Thyroid gland (tissue), 4 donors: ENCODE measurements around the gene WNT4. TPM values are rescaled to one million over a fixed set of nuclear protein-coding genes. Genes with fewer than 3 reads are reported as not detected.

Source experiments
- DNase-seq, 2 donors: peaks; one replicate each; pipeline ENCODE4 v3.0.0-alpha.2; 2019
- H3K27ac ChIP-seq, 3 donors: fragments of 200-600 bp; sonication (generic); 1 replicate in 2 of 3; 2 replicates in 1 of 3; pipeline ENCODE4 v1.5.1; 2016 to 2019; ENCODE audit warnings: mild to moderate bottlenecking in 1 of 3, moderate library complexity in 1 of 3
- H3K27me3 ChIP-seq: fragments of 200-600 bp; sonication (generic); one replicate; pipeline ENCODE4 v1.5.1; 2019
- H3K36me3 ChIP-seq, 2 donors: fragments of 200-600 bp; sonication (generic); one replicate each; pipeline ENCODE4 v1.5.1; 2016 to 2019
- H3K4me1 ChIP-seq, 2 donors: fragments of 200-600 bp; sonication (generic); one replicate each; pipeline ENCODE4 v1.5.1; 2017 to 2019
- H3K4me3 ChIP-seq, 3 donors: fragments of 200-600 bp; sonication (generic); replicated peaks in 1 of 3; 1 replicate in 2 of 3; 2 replicates in 1 of 3; pipeline ENCODE4 v1.5.1; 2016; ENCODE audit warnings: mild to moderate bottlenecking in 1 of 3
- H3K9me3 ChIP-seq: fragments of 200-600 bp; sonication (generic); one replicate; pipeline ENCODE4 v1.5.1; 2017
- POLR2A ChIP-seq, 2 donors: fragments of 450-650 bp; IDR thresholded peaks; one replicate each; pipeline ENCODE4 v1.6.1; 2017; ENCODE audit warnings: antibody characterized with exemption in 2 of 2, mild to moderate bottlenecking in 2 of 2, moderate library complexity in 1 of 2
- WGBS, 2 donors: methylation state at CpG; one replicate each; pipeline ENCODE4 v1.1.5; 2017; 5-methylcytosine and 5-hydroxymethylcytosine counted together
- intact Hi-C: fragments of 100-400 bp; cut with DNase I; formaldehyde crosslinking; loops from one replicate; pipeline ENCODE4 v1.15.1; 2023
- total RNA-seq, 4 donors: library from RNA; depleted of rRNA; stranded (reverse); fragments of >200 nt; gene quantifications; one replicate each; pipeline ENCODE4 v1.2.3, GENCODE V29; 2016
- TF ChIP-seq, protein P1 (sequence below), 6 experiments: fragments of 200-600 bp in 3 of 6; fragments of 450-650 bp in 3 of 6; sonication (generic) in 3 of 6; IDR thresholded peaks; one replicate each; pipeline ENCODE4 v1.5.1; 2016 to 2019; ENCODE audit warnings: antibody characterized with exemption in 6 of 6, mild to moderate bottlenecking in 2 of 6, inconsistent platforms in 1 of 6, moderate library complexity in 1 of 6

Gene WNT4
- total RNA-seq, 4 donors from 2014 or later = 0.29 to 3.0 (median 0.43) TPM

DNA sequence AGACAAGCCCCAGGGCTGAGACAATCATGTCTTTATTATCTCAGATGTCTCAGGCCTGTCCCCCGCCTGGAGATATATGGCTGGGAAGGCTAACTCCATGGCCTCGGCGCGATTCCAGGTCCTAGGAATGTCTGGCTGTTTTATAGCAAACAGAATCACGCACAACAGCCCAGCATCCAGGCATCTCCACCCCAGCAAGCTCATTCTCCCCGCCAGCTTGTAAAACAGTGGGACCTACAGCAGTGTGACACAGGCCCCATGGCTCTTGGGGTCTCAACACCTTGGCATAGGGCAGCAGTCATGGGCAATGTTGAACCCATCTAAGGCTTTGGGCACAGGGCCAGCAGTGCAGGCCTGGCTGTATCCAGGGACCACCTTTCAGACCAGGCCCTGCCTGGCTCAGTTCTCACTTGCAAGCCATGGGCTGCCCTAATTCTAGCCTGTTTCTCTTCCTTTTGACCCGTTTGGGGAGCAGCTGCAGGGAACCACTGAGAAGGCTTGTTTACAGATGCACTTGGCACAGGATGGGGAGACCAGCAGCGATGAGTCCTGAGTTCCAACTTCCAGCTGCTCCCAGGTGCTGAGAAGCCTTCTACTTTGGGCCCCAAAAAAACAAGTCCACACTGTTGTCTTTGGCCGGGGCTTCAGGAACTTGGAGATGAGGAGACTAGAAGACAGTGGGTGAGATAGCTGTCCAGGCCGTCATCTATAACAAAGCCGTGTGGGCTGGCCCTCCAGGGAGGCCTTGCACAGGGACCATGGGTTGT, 34.4 kb downstream of the WNT4 start:
- no peaks in the 10 kb centered on the region for H3K36me3 ChIP-seq
- H3K4me3 ChIP-seq = no peak overlapping the region
- TF ChIP-seq, protein P1, sequence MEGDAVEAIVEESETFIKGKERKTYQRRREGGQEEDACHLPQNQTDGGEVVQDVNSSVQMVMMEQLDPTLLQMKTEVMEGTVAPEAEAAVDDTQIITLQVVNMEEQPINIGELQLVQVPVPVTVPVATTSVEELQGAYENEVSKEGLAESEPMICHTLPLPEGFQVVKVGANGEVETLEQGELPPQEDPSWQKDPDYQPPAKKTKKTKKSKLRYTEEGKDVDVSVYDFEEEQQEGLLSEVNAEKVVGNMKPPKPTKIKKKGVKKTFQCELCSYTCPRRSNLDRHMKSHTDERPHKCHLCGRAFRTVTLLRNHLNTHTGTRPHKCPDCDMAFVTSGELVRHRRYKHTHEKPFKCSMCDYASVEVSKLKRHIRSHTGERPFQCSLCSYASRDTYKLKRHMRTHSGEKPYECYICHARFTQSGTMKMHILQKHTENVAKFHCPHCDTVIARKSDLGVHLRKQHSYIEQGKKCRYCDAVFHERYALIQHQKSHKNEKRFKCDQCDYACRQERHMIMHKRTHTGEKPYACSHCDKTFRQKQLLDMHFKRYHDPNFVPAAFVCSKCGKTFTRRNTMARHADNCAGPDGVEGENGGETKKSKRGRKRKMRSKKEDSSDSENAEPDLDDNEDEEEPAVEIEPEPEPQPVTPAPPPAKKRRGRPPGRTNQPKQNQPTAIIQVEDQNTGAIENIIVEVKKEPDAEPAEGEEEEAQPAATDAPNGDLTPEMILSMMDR (IDR thresholded peaks at IDR 0.05) = no peak
- TF ChIP-seq POLR2A (IDR thresholded peaks at IDR 0.05) = no peak
- 67 to 83% methylated on average over 11 of the region's 11 CpGs for WGBS, 2 donors
- no peak overlapping the region for H3K27ac ChIP-seq
- H3K27me3 ChIP-seq = no peaks in the 10 kb centered on the region
- H3K9me3 ChIP-seq = no peaks in the 10 kb centered on the region
- intact Hi-C loops = loop anchor here (10.0 kb wide), 2 partner anchors 306 to 536 kb away; partner anchors contain the start of gene C1QC
- no peaks in the 10 kb centered on the region for H3K4me1 ChIP-seq
- no peak for DNase-seq

DNA sequence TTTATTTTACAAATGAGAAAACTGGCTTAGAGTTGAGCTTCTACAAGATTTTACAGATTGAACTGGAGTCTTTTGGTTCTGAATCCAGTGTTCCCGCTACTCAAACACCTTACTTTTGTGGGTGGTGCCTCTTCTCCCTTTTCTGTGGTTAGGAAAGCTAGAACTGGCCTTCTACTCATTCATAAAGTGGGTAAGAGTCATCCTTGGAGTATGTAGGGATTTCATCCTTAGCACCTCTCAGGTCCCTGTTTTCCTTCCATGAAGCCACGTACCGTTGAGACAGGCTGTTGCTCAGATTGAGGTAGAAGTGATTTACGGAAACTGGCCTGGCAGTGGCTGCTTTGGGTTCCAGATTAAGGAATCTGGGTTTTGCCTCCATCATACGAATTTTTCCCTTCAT, 35.8 kb downstream of the WNT4 start:
- no peak for TF ChIP-seq POLR2A (IDR thresholded peaks at IDR 0.05)
- TF ChIP-seq, protein P1 (IDR thresholded peaks at IDR 0.05) = no peak
- no peaks in the 10 kb centered on the region for H3K36me3 ChIP-seq
- no peak overlapping the region for H3K27ac ChIP-seq
- no peak for DNase-seq
- no peaks in the 10 kb centered on the region for H3K9me3 ChIP-seq
- H3K27me3 ChIP-seq = no peaks in the 10 kb centered on the region
- intact Hi-C loops = loop anchor here (10.0 kb wide), 2 partner anchors 308 to 538 kb away; partner anchors contain the start of gene C1QC
- WGBS, 2 donors = 96 to 98% methylated on average over 5 of the region's 5 CpGs
- no peak overlapping the region for H3K4me3 ChIP-seq
- no peaks in the 10 kb centered on the region for H3K4me1 ChIP-seq

DNA sequence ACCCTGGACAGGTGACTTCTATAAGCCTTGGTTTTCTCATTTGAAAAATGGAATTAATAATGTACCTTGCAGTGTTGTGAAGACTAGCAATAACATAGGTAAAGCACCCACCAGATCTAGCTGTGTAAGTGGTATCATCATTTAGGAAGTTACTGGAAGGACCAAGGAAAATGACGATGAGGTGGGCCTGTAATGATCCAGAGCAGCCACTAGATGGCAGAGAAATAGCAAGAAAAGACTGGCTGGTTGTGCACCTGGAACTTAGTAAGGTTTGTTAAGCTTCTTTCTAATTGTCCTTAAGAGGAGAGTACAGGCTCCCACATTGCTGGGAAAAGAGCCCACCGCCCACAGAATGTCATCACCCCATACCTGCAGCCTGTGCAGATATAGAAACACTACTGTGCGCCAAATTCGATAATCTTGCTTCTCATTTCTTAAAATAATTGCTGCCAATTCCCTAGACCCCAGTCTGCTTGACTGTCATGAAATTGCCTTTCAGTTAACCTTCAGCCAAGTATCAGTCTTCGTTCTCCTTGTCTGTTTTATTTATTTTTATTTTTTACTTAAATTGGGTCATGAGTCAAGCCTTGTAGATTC, 37.2 kb downstream of the WNT4 start:
- no peak overlapping the region for H3K4me3 ChIP-seq
- H3K27ac ChIP-seq = no peak overlapping the region
- H3K9me3 ChIP-seq = no peaks in the 10 kb centered on the region
- 57 to 59% methylated on average over 5 of the region's 5 CpGs for WGBS, 2 donors
- peak; percentile 29 to 45 for DNase-seq
- peaks cover 0 to 2% of the 10 kb centered on the region in 2 donors for H3K4me1 ChIP-seq
- intact Hi-C loops = loop anchor here (10.0 kb wide), 2 partner anchors 309 to 539 kb away; partner anchors contain the start of gene C1QC
- no peak for TF ChIP-seq POLR2A (IDR thresholded peaks at IDR 0.05)
- TF ChIP-seq, protein P1 (IDR thresholded peaks at IDR 0.05) = peak; percentile 73 to 85 (median 80)
- H3K36me3 ChIP-seq = no peaks in the 10 kb centered on the region
- no peaks in the 10 kb centered on the region for H3K27me3 ChIP-seq

DNA sequence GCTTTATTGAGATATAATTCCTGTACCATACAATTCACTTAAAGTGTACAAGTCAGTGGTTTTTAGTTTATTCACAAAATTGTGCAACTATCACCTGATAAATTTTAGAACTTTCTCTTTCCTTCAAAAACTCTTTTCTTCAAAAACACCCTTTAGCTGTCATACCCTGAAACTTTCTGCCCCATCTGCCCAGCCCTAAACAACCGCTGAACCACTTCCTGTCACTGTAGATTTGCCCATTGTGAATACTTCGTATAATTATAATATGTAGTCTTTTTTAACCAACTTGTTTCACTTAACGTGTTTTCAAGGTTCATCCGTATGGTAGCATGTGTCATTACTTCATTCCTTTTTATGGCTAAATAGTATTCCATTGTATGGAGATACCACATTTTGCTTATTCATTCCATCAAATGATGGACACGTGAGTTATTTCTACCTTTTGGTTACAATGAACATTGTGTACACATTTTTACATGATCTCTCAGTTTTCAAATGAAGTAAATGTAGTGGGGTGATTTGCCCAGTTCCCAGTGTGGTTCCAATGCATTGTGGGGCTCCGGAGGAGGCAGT, 37.9 kb downstream of the WNT4 start:
- H3K4me3 ChIP-seq = no peak overlapping the region
- no peaks in the 10 kb centered on the region for H3K27me3 ChIP-seq
- no peaks in the 10 kb centered on the region for H3K9me3 ChIP-seq
- H3K36me3 ChIP-seq = no peaks in the 10 kb centered on the region
- 89 to 92% methylated on average over 6 of the region's 6 CpGs for WGBS, 2 donors
- no peak overlapping the region for H3K27ac ChIP-seq
- intact Hi-C loops = loop anchor here (10.0 kb wide), 2 partner anchors 310 to 540 kb away; partner anchors contain the start of gene C1QC
- TF ChIP-seq, protein P1 (IDR thresholded peaks at IDR 0.05) = no peak
- no peak for TF ChIP-seq POLR2A (IDR thresholded peaks at IDR 0.05)
- DNase-seq = no peak
- peaks cover 0 to 5% of the 10 kb centered on the region in 2 donors for H3K4me1 ChIP-seq
